NCI-H524 (cell line): ENCODE results near the gene ALPP.
"Not testable (repeated sequence)": the region's sequence is repeated elsewhere in the genome, so short reads cannot be mapped to it uniquely, and the experiment has no call there.

ENCODE experiments used
- DNase-seq, 2 experiments: peaks; one replicate each; lab custom pipeline; 2025; lab: John Stamatoyannopoulos, UW

ALPP gene

DNA sequence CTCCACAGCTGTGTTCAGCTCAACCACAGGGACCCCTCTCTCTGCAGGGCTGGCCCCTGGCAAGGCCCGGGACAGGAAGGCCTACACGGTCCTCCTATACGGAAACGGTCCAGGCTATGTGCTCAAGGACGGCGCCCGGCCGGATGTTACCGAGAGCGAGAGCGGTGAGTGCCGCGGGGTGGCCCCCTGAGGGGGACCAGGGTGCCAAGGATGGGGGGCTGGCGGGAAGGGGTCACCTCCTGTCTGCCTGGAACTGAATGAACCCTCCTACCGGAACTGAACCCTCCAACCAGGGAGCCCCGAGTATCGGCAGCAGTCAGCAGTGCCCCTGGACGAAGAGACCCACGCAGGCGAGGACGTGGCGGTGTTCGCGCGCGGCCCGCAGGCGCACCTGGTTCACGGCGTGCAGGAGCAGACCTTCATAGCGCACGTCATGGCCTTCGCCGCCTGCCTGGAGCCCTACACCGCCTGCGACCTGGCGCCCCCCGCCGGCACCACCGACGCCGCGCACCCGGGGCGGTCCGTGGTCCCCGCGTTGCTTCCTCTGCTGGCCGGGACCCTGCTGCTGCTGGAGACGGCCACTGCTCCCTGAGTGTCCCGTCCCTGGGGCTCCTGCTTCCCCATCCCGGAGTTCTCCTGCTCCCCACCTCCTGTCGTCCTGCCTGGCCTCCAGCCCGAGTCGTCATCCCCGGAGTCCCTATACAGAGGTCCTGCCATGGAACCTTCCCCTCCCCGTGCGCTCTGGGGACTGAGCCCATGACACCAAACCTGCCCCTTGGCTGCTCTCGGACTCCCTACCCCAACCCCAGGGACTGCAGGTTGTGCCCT, 2.9 kb downstream of the ALPP start:
- DNase-seq: not testable (repeated sequence)

DNA sequence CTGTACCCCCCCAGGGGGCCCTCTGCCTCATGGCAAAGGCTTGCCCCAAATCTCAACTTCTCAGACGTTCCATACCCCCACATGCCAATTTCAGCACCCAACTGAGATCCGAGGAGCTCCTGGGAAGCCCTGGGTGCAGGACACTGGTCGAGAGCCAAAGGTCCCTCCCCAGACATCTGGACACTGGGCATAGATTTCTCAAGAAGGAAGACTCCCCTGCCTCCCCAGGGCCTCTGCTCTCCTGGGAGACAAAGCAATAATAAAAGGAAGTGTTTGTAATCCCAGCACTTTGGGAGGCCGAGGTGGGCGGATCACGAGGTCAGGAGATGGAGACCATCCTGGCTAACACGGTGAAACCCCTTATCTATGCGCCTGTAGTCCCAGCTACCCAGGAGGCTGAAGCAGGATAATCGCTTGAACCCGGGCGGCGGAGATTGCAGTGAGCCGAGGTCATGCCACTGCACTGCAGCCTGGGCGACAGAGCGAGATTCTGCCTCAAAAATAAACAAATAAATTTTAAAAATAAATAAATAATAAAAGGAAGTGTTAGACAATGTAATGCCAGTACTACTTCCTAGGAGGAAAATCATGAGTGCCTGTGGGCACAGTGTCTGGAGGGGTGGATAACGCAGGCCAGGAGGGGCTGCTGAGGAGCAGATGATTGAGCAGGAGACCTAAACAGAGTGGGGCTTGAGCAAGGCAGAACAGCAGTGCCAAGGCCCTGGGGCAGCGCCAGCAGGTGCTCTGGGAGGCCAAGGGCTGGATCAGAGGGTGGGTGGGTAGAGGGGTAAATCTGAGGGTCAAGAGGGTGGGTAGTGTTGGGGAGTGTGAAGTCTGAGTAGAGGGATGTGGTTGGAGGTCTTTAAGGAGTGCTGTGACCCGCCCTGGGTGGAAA, 4.0 kb downstream of the ALPP start:
- DNase-seq: no peak

DNA sequence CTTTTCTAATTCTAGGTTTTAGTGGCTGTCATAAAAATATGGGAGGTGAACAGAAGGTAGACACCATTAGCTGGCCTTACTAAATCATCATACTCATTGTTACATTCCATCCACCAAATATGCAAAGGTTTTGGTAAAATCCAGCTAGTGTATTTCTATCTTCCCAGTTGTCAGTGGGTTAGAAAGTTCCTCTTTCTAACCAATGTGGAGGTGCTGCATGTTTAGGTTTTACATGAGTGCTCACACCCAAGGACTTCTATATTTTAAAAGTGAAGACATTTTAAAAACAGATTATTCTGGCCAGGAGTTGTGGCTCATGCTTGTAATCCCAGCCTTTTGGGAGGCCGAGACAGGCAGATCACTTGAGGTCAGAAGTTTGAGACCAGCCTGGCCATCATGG, 5.9 kb downstream of the ALPP start:
- no peak for DNase-seq

DNA sequence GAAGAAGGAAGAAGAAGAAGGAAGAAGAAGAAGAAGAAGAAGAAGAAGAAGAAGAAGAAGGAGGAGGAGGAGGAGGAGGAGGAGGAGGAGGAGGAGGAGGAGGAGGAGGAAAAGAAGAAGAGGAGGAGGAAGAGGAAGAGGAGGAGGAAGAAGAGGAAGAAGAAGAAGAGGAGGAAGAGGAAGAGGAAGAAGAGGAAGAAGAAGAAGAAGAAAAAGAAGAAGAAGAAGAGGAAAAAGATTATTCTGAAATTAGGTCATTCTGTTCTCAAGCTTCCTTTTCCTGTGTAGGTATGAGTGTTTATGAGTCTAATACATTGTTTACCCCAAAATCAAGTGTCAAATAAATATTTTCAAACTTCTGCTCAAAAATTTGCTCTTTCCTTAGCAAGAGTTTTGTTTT, 6.5 kb downstream of the ALPP start:
- not testable (repeated sequence) for DNase-seq

- DNase-seq: peak in 1 of 2 experiments; percentile 3
Observed at GRCh38 chr2:232385660-232386489, 7.3 kb downstream of the ALPP start.

DNA sequence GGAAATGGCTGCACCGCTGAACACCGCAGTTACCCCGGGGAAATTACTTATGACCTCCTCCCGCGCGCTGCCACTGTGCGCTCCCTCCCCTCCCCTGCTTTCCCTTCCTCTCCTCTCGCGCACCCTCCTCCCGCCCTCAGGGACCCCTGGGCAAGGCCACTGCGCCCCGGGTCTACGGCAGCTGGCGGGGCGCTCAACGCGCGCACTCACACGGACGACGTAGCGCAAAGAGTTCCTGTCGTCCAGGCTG, 7.9 kb downstream of the ALPP start:
- peak in 1 of 2 experiments; percentile 9 for DNase-seq

DNA sequence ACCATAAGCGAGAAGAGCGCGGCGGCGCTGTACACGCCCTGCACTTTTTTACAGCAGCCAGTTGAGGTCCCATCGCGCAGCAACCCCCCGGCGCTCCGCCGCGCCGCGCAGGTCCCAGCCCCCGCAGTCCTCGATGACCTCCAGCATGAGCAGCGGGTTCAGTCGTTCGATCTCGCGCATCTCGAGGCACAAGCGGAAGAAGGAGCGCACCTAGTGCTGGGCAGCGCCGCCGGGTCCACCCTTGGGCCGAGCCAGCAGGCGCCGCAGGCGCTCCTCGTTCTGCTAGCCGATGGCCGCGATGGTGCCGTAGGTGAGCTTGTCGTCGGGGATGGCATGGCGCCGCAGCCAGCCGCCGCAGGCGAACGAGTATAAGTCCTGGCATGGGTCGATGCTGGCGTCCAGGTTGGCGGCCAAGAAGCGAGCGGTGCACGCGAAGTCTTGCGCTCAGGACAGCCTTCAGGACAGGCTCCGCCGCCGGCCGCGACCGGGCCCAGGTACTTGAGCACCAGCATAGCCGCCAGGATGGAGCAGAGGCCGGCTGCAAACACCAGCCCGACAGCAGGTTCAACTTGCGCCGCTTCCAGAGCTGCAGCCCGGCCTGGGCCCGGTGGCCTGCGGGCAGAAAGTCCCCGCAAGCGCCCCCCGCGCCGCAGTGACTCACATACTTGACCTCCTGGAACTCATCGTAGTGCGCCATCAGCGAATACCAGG, 8.3 kb downstream of the ALPP start:
- DNase-seq: no peak

GRCh38 chr2:232387451-232388171, 9.1 kb downstream of the ALPP start:
- no peak for DNase-seq

DNA sequence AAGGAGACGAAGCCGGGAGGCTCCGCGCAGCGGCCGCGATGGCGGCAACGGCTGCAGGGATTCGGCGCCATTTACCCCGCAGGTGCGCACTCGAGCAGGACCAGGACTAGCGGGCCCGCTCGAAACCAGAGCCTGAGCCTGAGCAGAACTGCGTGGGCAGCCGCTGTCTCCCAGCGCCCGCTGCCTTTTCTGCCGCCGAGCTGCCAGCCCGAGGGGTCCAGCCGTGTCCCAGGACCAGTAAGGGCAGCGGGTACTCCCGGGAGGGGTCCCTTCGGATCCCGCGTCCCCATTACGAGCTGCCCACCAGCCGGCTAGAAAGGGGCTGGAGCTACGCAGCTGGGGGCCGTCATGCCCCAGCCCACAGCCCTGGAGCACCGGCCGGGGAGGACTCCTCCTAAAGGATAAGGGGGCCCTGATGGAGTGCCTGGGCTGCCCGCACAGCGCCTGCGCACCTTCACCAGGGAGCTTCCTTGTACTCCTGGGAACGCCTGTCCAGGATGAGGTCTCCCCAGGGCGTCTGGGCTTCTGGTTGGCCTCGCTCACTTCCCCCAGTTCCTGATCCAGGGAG, 9.9 kb downstream of the ALPP start:
- no peak for DNase-seq

DNA sequence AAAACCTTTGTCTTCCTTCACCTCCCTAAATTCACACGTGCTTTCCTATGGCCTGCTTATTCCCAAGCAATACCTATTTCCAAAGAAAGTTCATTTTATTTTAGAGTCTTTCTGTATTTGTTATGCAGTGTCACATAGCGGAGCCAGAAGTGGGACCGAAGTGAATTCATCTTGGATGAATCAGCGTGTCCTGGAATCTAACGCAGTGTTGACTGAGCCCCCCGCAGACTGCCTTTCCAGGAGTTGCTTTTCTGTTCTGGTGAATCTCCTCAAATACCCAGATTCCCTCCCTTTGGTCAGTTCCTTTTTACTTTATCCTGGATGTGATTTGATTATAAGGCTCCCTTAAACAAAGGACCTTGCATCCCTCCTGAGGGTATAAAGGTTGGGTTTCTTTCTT, 10.8 kb downstream of the ALPP start:
- no peak for DNase-seq

- no peak for DNase-seq
Observed at GRCh38 chr2:232390661-232391060, 12.1 kb downstream of the ALPP start.

- DNase-seq: no peak
Observed at GRCh38 chr2:232393556-232393955, 15.0 kb downstream of the ALPP start.

DNA sequence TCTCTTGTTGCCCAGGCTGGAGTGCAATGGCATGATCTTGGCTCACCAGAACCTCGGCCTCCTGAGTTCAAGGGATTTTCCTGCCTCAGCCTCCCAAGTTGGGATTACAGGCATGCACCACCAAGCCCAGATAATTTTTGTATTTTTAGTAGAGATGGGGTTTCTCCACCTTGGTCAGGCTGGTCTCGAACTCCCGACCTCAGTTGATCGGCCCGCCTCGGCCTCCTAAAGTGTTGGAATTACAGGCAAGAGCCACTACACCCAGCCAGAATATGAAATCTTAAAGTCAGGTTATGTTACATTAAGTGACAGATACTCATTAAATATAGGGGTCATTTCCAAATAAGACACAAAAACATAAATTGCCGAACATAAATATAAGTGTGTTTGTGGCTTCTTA, 15.9 kb downstream of the ALPP start:
- not testable (repeated sequence) for DNase-seq

- no peak for DNase-seq
Observed at GRCh38 chr2:232395586-232395985, 17.0 kb downstream of the ALPP start.

GRCh38 chr2:232396683-232397082, 18.1 kb downstream of the ALPP start:
- DNase-seq: no peak

DNA sequence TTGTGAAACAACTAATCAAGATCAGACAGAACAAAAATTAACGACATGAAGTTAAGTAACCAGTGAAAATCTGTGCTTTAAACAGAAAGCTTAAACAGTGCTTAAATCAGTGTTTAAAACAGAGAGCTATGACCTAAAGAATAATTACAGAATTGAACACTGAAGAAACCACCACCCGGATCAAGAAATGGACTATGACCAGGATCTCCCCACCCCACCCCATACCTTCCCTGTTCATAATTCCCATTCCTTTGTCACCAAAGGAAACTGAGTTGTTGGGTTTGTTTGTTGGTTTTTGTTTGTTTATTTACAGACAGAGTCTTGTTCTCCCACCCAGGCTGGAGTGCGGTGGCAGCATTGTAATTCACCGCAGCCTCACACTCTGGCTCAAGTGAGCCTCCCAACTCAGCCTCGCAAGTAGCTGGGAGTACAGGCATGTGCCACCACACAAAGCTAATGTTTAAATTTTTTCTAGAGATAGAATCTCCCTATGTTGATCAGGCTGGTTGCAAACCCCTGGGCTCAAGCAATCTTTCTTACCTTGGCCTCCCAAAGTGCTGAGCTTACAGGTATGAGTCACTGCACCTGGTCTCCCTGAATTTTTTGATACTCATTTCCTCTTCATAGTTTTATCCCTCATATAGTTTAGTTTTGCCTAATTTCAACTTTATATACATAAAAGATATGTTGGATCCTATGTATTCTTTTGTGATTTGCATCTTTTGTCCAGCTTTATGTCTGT, 19.9 kb downstream of the ALPP start:
- DNase-seq: no peak

DNA sequence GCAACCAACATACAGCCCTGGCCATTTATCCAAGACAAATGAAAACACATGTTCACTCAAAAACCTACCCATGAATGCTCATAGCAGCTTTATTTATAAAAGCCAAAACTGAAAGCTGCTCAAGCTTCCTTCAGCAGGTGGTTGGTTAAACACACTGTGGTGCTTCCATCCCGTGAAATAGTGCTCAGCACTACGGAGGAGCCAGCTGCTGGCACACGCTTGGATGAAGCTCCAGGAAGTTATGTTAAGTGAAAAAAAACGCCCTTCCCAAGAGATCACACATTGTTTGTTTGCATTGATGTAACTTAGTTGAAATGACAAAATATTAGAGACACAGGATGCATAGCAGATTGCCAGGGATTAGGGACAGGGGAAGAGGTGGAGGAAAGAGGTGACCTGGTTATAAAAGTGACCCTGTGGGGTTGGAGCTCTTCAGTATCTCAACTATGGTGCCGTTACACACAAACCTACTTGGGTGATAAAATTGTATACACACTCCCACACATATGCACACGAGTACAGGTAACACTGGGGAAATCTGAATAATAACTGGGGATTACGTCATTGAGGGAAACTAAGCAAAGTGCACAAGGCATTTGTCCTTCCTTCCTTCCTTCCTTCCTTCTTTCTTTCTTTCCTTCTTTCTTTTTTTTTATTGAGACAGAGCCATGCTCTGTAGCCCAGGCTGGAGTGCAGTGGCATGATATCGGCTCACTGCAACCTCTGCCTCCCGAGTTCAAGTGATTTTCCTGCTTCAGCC, 21.9 kb downstream of the ALPP start:
- DNase-seq: no peak

DNA sequence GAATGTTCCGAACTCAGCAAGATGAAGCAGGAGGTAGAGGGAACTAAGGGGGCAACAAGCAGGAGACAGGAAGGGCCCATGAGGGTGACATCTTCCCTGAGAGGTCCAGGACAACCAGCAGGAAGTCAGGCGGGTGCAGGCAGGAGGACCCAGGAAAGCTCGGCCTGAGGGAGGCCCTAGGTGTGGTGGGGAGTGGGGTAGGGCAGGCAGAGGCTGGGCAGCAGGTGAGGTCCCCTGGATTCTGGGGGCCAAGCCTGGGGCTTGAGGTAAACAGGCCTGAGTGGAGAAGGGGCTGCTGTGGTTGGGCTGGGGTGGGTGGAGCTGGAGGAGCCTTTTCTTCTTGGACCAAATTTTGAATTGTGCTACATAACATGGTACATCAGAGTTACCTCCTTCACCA, 24.0 kb downstream of the ALPP start:
- no peak for DNase-seq

GRCh38 chr2:232405943-232406510, 27.5 kb downstream of the ALPP start:
- no peak for DNase-seq
